GM12891 (cell line): Measurements from ENCODE around the gene PHACTR4.

ENCODE experiments used
- POLR2A ChIP-seq: IDR thresholded peaks from 2 replicates; pipeline ENCODE4 v1.6.1; 2011; ENCODE audit warnings: low read depth, low read length, control low read depth
- POLR2AphosphoS5 ChIP-seq: IDR thresholded peaks from 2 replicates; pipeline ENCODE4 v1.6.1; 2011; ENCODE audit warnings: low read depth, low read length, control low read depth
- POU2F2 ChIP-seq: IDR thresholded peaks from 2 replicates; pipeline ENCODE4 v1.6.1; 2011; ENCODE audit warnings: low read depth, mild to moderate bottlenecking, control low read depth, low read length, moderate library complexity
- SPI1 ChIP-seq: IDR thresholded peaks from 2 replicates; pipeline ENCODE4 v1.6.1; 2011; ENCODE audit warnings: low read depth, low read length, control low read depth
- TAF1 ChIP-seq: IDR thresholded peaks from 2 replicates; pipeline ENCODE4 v1.6.1; 2011; ENCODE audit warnings: low read depth, low read length, control low read depth

GRCh38 chr1:28518745-28519341, 149.3 kb downstream of the PHACTR4 start:
- no peak for TF ChIP-seq POLR2AphosphoS5
- TF ChIP-seq POLR2A: no peak
- 0 out of 2 replicates have a peak, but pooled peaks have one; percentile 17 for TF ChIP-seq POU2F2
- TF ChIP-seq TAF1: no peak
- no peak for TF ChIP-seq SPI1
